Vagina (tissue), 2 donors: ENCODE measurements around the gene NGFR.

ENCODE experiments used
- CTCF ChIP-seq, 3 experiments: fragments of 450-650 bp in 2 of 3; fragments of 200-600 bp in 1 of 3; sonication (generic) in 1 of 3; IDR thresholded peaks; one replicate each; pipeline ENCODE4 v1.5.1; 2017 to 2019; ENCODE audit warnings: antibody characterized with exemption in 3 of 3, mild to moderate bottlenecking in 2 of 3, moderate library complexity in 2 of 3
- POLR2A ChIP-seq, 2 donors: fragments of 450-650 bp; IDR thresholded peaks; one replicate each; pipeline ENCODE4 v1.6.1; 2017; ENCODE audit warnings: antibody characterized with exemption in 2 of 2, mild to moderate bottlenecking in 2 of 2, moderate library complexity in 2 of 2

GRCh38 chr17:49520386-49521087, 25.4 kb downstream of the NGFR start:
- TF ChIP-seq CTCF (IDR thresholded peaks at IDR 0.05) = no peak
- no peak for TF ChIP-seq POLR2A (IDR thresholded peaks at IDR 0.05)
